Measurements from ENCODE around the gene SETD7.

DNA sequence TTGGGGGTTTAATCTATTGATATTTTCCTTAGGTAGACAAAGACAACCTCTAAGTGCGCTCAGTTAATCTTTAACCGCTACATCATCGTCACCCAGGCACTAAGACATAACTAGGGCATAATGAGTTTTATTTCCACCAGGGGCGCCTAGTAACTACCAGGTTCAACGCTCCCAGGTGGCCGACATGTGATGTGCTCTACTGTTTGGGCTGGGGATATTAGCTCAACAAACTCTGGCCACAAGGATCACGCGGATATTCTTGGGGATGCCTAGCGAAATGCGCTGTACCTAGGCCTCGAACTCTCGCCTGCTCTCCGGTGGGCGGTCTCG is 103.0 kb downstream of the SETD7 start:
- no peak for TF ChIP-seq EZH2phosphoT487 (IDR thresholded peaks at IDR 0.05)
- TF ChIP-seq, protein P1, sequence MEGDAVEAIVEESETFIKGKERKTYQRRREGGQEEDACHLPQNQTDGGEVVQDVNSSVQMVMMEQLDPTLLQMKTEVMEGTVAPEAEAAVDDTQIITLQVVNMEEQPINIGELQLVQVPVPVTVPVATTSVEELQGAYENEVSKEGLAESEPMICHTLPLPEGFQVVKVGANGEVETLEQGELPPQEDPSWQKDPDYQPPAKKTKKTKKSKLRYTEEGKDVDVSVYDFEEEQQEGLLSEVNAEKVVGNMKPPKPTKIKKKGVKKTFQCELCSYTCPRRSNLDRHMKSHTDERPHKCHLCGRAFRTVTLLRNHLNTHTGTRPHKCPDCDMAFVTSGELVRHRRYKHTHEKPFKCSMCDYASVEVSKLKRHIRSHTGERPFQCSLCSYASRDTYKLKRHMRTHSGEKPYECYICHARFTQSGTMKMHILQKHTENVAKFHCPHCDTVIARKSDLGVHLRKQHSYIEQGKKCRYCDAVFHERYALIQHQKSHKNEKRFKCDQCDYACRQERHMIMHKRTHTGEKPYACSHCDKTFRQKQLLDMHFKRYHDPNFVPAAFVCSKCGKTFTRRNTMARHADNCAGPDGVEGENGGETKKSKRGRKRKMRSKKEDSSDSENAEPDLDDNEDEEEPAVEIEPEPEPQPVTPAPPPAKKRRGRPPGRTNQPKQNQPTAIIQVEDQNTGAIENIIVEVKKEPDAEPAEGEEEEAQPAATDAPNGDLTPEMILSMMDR (IDR thresholded peaks at IDR 0.05), result peak; percentile 46

All from neural progenitor cell (in vitro differentiated cells).